DOHH2 (cell line): ENCODE results near the gene GALNT13.

ENCODE experiments used
- H3F3A ChIP-seq: fragments of 200-600 bp; sonication (generic), shearing (Covaris generic); 2 replicates; pipeline ENCODE4 v1.6.0; 2016; ENCODE audit warnings: antibody characterized with exemption, mild to moderate bottlenecking; ENCODE audit not compliant: control insufficient read depth, insufficient read depth
- H3K27ac ChIP-seq: fragments of 200-600 bp; sonication (generic); 2 replicates; pipeline ENCODE4 v1.5.1; 2014; ENCODE audit warnings: low read depth, mild to moderate bottlenecking, low read length, moderate library complexity
- H3K27me3 ChIP-seq: fragments of 200-600 bp; sonication (generic); 2 replicates; pipeline ENCODE4 v1.6.1; 2014; ENCODE audit warnings: mild to moderate bottlenecking, low read length, mixed read lengths; ENCODE audit not compliant: control insufficient read depth
- H3K36me3 ChIP-seq: fragments of 200-600 bp; sonication (generic); 2 replicates; pipeline ENCODE4 v1.6.1; 2014; ENCODE audit warnings: mild to moderate bottlenecking, low read length, moderate library complexity, mixed read lengths; ENCODE audit not compliant: control insufficient read depth
- H3K4me1 ChIP-seq: fragments of 200-600 bp; sonication (generic); 2 replicates; pipeline ENCODE4 v1.6.1; 2014; ENCODE audit warnings: mild to moderate bottlenecking, low read length, mixed read lengths; ENCODE audit not compliant: control insufficient read depth
- H3K4me2 ChIP-seq: fragments of 200-600 bp; sonication (generic); 2 replicates; pipeline ENCODE4 v1.6.0; 2014; ENCODE audit warnings: mild to moderate bottlenecking, low read length, moderate library complexity
- H3K4me3 ChIP-seq: fragments of 200-600 bp; sonication (generic); 2 replicates; pipeline ENCODE4 v1.5.1; 2014; ENCODE audit warnings: mild to moderate bottlenecking, low read length, mixed read lengths
- H3K79me2 ChIP-seq: fragments of 200-600 bp; sonication (generic); 2 replicates; pipeline ENCODE4 v1.6.1; 2014; ENCODE audit warnings: mild to moderate bottlenecking, low read length, mixed read lengths; ENCODE audit not compliant: control insufficient read depth
- H3K9me2 ChIP-seq: fragments of 200-600 bp; sonication (generic); replicated peaks from 2 replicates; pipeline ENCODE4 v1.6.1; 2014; ENCODE audit warnings: mild to moderate bottlenecking, low read length, mixed read lengths; ENCODE audit not compliant: control insufficient read depth
- H3K9me3 ChIP-seq: fragments of 200-600 bp; sonication (generic); 2 replicates; pipeline ENCODE4 v1.6.1; 2014; ENCODE audit warnings: antibody characterized with exemption, low read length, mixed read lengths; ENCODE audit not compliant: control insufficient read depth, insufficient read depth
- H4K20me1 ChIP-seq: fragments of 200-600 bp; sonication (generic); 2 replicates; pipeline ENCODE4 v1.6.0; 2014; ENCODE audit warnings: low read depth, mild to moderate bottlenecking, antibody characterized with exemption, low read length, moderate library complexity; ENCODE audit not compliant: control insufficient read depth, insufficient read depth
- CTCF ChIP-seq: fragments of 200-600 bp; sonication (generic); IDR thresholded peaks from one replicate; pipeline ENCODE4 v1.5.1; 2014; ENCODE audit warnings: antibody characterized with exemption, mild to moderate bottlenecking, low read depth, low read length; ENCODE audit not compliant: poor library complexity, severe bottlenecking
- EZH2phosphoT487 ChIP-seq: fragments of 200-600 bp; sonication (generic); IDR thresholded peaks from 2 replicates; pipeline ENCODE4 v1.6.1; 2017; ENCODE audit warnings: borderline replicate concordance, mild to moderate bottlenecking, antibody characterized with exemption, low read length, moderate library complexity, mixed read lengths

GALNT13 gene

GRCh38 chr2:154455166-154455565 is 583.4 kb downstream of the GALNT13 start:
- Histone ChIP-seq H3K9me2 (no peaks in the 10 kb centered on the region), H3K79me2 (no peaks in the 10 kb centered on the region), H3K27ac (no peak overlapping the region), H3K4me1 (no peaks in the 10 kb centered on the region), H4K20me1 (no peaks in the 10 kb centered on the region), H3K9me3 (no peaks in the 10 kb centered on the region), H3F3A (no peaks in the 10 kb centered on the region), H3K4me2 (no peak overlapping the region), H3K4me3 (no peak overlapping the region), H3K36me3 (no peaks in the 10 kb centered on the region), H3K27me3 (no peaks in the 10 kb centered on the region)
- TF ChIP-seq EZH2phosphoT487 = no peak
- no peak for TF ChIP-seq CTCF

GRCh38 chr2:154455866-154456265 is 584.1 kb downstream of the GALNT13 start:
- Histone ChIP-seq H3K79me2 (no peaks in the 10 kb centered on the region), H3K4me2 (no peak overlapping the region), H3K36me3 (no peaks in the 10 kb centered on the region), H3K27me3 (no peaks in the 10 kb centered on the region), H3K4me3 (no peak overlapping the region), H3K4me1 (no peaks in the 10 kb centered on the region), H3F3A (no peaks in the 10 kb centered on the region), H3K9me2 (no peaks in the 10 kb centered on the region), H3K9me3 (no peaks in the 10 kb centered on the region), H4K20me1 (no peaks in the 10 kb centered on the region), H3K27ac (no peak overlapping the region)
- TF ChIP-seq CTCF = no peak
- TF ChIP-seq EZH2phosphoT487 = no peak

GRCh38 chr2:154457286-154457685 is 585.6 kb downstream of the GALNT13 start:
- H3K4me3 ChIP-seq = no peak overlapping the region
- H3K4me2 ChIP-seq = no peak overlapping the region
- no peaks in the 10 kb centered on the region for H3F3A ChIP-seq
- no peaks in the 10 kb centered on the region for H3K79me2 ChIP-seq
- no peak overlapping the region for H3K27ac ChIP-seq
- TF ChIP-seq CTCF (no peak), EZH2phosphoT487 (no peak)
- H3K36me3 ChIP-seq = no peaks in the 10 kb centered on the region
- no peaks in the 10 kb centered on the region for H3K9me3 ChIP-seq
- H3K27me3 ChIP-seq = no peaks in the 10 kb centered on the region
- H3K4me1 ChIP-seq = no peaks in the 10 kb centered on the region
- H3K9me2 ChIP-seq = no peaks in the 10 kb centered on the region
- no peaks in the 10 kb centered on the region for H4K20me1 ChIP-seq

GRCh38 chr2:154459286-154459685 is 587.6 kb downstream of the GALNT13 start:
- Histone ChIP-seq H3K27me3 (no peaks in the 10 kb centered on the region), H3K4me3 (no peak overlapping the region), H3K27ac (no peak overlapping the region), H3K36me3 (no peaks in the 10 kb centered on the region), H3K79me2 (no peaks in the 10 kb centered on the region), H3K9me2 (no peaks in the 10 kb centered on the region), H3K9me3 (no peaks in the 10 kb centered on the region), H3K4me2 (no peak overlapping the region), H3F3A (no peaks in the 10 kb centered on the region), H4K20me1 (no peaks in the 10 kb centered on the region), H3K4me1 (no peaks in the 10 kb centered on the region)
- TF ChIP-seq CTCF (no peak), EZH2phosphoT487 (no peak)
